GM13977 (cell line): ENCODE results near the gene RLBP1.

Experiments used
- DNase-seq: peaks from one replicate; pipeline ENCODE4 v3.0.0; 2012; ENCODE audit warnings: low spot score
- CTCF ChIP-seq: IDR thresholded peaks from 2 replicates; pipeline ENCODE4 v1.5.1; 2012; ENCODE audit warnings: mild to moderate bottlenecking, control low read depth; ENCODE audit not compliant: insufficient read depth; ENCODE audit errors: extremely low read depth, missing control alignments
- in situ Hi-C: fragments of 300-500 bp; cut with MboI; formaldehyde crosslinking; loops from one replicate; pipeline ENCODE4 v1.12.0; 2022; ENCODE audit warnings: low sequenced_read_pairs, low pct_unique_long_range_greater_than_20kb, mixed read lengths, inconsistent platforms; ENCODE audit not compliant: unreplicated experiment

RLBP1 gene

GRCh38 chr15:89194608-89195007 is 26.8 kb downstream of the RLBP1 start:
- TF ChIP-seq CTCF, result no peak
- no peak for DNase-seq
- in situ Hi-C loops, result loop anchor here (25.0 kb wide), 1 partner anchor 282 kb away; the partner anchor contains the start of gene MFGE8

GRCh38 chr15:89192766-89193165 is 28.6 kb downstream of the RLBP1 start:
- in situ Hi-C loops, result loop anchor here (25.0 kb wide), 1 partner anchor 280 kb away; the partner anchor contains the start of gene MFGE8
- no peak for TF ChIP-seq CTCF

GRCh38 chr15:89192136-89192535 is 29.2 kb downstream of the RLBP1 start:
- no peak for TF ChIP-seq CTCF
- no peak for DNase-seq
- in situ Hi-C loops, result loop anchor here (25.0 kb wide), 1 partner anchor 280 kb away; the partner anchor contains the start of gene MFGE8

More at GRCh38 chr15:89192766-89193165, 28.6 kb downstream of the RLBP1 start:
- no peak for DNase-seq

DNA sequence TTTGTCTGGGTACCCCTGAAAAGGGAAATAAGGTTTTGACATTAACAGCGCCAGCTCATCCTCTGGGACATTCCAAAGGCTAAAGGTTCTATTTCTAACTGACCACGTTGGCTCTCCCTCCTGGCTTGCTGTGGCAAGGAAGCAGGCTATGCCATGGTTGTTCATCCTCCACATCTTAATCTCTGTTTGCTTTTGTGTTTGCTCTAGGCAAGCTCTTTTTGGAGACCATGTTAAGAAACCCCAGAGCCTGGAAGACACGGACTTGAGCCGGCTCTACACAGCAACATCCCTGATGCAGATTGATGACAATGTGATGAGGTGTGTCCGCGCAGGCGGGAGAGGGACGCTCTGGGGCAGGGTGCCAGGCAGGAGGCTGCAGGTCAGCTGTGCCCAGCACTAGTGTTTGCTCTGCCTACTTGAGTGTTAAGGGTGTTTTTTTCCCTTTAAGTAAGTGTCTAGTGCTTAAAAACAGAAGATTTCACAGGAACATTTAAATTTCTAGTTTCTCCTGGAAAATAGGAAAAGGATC is 33.3 kb downstream of the RLBP1 start:
- no peak for DNase-seq
- in situ Hi-C loops, result loop anchor here (25.0 kb wide), 1 partner anchor 276 kb away; the partner anchor contains the start of gene MFGE8
- no peak for TF ChIP-seq CTCF

DNA sequence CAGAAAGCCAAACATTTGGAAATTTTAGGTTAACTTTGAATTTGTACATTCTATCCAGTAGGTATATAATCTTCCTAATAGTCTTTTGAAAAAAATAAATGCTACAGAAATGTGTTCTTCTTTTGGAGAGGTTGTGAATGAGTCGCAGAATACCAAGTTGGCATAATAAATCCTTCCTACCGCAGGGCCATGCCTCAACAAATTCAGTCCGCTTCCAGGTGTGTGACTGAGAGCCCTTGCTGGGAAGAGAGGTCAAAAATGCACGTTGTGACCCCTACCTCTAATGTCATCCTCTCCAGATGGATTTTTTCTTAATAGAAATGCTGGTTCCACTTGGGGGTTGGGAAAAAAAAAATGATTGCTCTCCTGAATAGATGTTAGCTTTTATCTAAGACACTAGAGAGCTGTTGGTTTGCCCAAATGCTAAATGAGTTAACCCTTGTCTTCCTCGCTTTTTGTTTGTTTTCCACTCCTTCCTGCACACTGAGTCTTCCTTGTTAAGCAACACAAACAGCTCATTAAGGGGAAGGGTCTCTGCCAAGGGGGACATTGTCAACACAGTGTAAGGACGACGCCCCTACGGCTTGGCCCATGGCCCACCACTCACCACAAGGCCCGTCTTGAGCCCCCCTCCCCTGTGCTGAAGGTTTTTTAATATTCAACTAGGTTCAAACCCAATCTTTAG is 33.9 kb downstream of the RLBP1 start:
- TF ChIP-seq CTCF, result no peak
- DNase-seq, result no peak
- in situ Hi-C loops, result loop anchor here (25.0 kb wide), 1 partner anchor 275 kb away; the partner anchor contains the start of gene MFGE8

DNA sequence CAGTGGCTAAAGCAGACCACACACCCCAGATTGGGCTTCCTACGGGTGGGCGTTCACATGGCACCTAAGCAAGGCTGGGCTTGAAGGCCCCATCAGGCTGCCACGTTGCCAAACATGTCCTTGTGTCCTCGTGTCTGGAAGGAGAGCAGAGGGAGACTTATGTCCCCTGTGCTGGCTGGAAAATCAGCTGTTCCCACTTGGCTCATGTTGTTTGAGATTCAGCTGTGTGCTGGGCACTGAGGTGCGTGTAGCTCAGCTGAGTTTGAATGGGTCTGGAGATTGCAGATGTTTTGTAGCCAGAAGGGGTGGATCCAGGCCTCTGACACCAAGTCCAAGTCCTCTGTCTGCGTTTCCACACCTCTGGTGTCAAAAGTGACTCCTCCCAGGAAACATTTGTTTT is 34.6 kb downstream of the RLBP1 start:
- no peak for TF ChIP-seq CTCF
- DNase-seq, result no peak
- in situ Hi-C loops, result loop anchor here (25.0 kb wide), 1 partner anchor 275 kb away; the partner anchor contains the start of gene MFGE8
